Femur (tissue), 1 donor: Measurements from ENCODE around the gene ZSCAN1.
A peak's percentile ranks its signal among the peaks of the same experiment; 100 is the strongest.
"Not testable (repeated sequence)": the region's sequence is repeated elsewhere in the genome, so short reads cannot be mapped to it uniquely, and the experiment has no call there.

Experiments
- DNase-seq: peaks from one replicate; pipeline ENCODE4 v3.0.0-alpha.2; 2017

Gene ZSCAN1

DNA sequence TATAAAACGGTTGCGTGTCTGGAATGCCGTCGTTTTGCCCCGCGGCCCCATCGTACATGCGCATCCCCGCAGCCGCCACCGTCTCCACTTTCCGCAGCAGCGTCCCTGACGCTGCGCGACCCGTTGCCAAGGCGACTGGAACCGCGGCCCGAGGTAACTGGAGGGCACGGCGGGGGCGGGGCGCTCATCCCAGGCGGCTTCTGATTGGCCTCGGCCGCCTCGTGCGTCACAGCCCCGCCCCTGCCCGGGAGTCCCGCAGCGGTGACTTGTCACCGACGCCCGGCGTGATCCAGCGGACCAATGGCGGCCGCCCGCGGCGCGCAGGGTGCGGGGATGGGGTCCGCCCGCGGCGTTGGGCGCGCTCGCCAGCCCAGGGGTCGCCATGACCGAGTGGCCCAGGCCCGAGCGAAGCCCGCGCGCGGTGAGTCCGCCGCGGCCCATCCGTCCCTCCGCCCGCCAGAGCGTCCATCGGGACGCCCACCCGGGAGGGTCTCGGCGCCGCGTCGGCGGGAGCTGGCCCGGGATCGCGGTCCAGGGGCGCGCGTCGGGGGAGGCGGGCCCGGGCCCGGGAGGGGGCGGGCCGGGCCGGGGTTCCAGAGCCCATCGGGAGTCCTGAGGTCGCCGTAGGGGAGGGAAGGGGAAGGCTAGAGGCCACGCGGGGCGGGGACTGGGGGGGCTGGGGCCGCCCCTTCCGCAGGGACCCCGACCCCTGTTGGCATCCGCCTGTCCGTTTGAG is at the start of gene ZSCAN1:
ZSCAN1 (plus strand) TSS at position 285 of the 736 bp plus-strand sequence. CDS start 3,812 bp downstream, outside the sequence.
- DNase-seq = peak; percentile 96

GRCh38 chr19:57992841-57993240 is 41.0 kb upstream of the ZSCAN1 start:
- no peak for DNase-seq

DNA sequence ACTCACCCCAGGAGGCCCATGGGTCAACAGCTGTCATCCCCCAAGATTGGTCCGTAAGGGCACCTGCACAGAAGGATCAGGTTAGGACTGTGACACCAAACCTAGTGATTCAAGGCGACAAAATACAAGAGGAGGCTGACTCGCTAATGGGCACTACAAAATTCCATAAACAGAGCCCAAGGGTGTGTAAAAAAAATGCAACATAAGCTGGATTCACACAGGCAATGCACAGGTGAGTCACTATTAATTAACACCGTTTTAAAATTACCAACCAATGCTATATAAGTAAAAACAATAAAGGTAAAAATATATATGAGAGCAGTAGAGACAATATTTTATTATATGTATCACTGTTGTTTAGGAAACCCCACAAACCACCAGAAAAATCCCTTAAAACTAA is 33.1 kb upstream of the ZSCAN1 start:
- DNase-seq = no peak

- peak; percentile 33 for DNase-seq
Measured at GRCh38 chr19:58001895-58002369, 31.9 kb upstream of the ZSCAN1 start.

DNA sequence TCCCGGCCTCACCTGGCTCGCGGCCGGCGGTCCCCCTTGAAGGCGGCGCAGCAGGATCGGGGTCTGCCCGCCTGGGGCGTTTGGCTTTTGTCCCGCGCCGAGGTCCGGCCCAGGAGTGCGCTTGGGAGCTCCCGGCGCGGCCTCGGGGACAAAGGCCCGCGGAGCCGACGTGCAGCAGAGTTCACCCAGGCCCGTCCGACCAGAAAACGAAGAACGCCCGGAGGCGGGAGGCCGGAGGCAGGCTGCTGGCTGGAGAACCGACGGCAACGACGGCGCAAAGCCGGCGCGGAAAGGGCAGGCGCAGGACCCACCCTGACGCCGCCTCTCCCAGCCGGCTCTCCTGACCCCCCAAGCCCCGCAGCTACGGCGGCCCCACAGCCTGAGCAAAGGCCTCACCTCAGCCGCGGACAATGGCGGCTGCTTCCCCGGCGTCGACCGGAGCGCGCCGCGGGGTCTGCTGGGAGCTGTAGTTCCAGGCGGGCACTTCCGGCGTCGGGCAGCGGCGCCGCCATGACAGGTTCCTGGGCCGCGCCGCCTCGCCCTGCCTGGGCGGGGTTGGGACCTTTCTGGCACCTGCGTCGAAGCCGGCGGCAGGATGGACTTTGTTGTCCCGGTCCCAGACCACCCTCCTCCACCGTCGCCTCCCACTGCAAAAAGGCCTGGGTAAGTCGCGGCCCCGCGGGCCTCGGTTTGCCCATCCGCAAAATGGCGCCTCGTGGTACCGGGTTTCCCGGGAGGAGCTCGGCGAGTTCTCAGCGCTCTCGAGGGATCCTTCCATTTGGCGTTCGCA is 31.2 kb upstream of the ZSCAN1 start, which contains the start of gene ZNF606:
ZNF606 (minus strand) TSS at position 437 of the 790 bp plus-strand sequence. CDS start 1,501 bp downstream, outside the sequence.
- DNase-seq = peak; percentile 94

GRCh38 chr19:58003174-58003828 is 30.5 kb upstream of the ZSCAN1 start:
- DNase-seq = no peak

DNA sequence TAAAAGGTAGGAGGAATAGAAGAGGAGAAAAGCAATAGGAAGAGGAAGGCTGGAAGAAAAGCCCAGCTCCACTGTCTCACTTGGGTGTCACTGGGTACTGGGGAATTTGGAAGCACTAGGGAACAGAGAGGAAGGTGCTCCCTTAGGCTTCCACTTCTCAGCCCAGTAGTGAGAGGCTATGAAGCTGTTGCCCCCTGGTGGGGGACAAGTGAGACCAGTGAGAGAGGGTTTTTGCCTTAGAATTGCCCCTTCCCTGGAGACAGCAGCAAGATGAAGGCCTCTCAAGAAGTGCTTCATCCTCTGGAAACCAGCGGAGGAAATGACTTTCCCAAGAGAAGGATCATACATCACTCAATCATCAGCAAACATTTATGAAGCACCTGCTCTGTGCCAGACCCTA is 26.5 kb upstream of the ZSCAN1 start:
- DNase-seq = no peak

DNA sequence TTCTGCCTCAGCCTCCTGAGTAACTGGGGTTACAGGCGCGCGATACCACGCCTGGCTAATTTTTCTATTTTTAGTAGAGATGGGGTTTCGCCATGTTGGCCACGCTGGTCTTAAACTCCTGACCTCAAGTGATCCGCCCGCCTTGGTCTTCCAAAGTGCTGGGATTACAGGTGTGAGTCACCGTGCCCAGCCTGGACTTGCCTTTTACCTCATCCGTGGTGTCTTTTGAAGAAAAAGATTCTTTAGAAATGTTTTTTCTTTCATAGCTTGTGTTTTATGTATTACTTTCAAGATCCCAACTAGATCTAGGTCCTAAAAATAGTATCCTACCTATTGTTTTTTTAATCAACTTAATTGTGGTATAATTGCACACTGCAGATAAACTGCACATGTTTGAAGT is 24.9 kb upstream of the ZSCAN1 start:
- not testable (repeated sequence) for DNase-seq

GRCh38 chr19:58009301-58009665 is 24.5 kb upstream of the ZSCAN1 start:
- no peak for DNase-seq

DNA sequence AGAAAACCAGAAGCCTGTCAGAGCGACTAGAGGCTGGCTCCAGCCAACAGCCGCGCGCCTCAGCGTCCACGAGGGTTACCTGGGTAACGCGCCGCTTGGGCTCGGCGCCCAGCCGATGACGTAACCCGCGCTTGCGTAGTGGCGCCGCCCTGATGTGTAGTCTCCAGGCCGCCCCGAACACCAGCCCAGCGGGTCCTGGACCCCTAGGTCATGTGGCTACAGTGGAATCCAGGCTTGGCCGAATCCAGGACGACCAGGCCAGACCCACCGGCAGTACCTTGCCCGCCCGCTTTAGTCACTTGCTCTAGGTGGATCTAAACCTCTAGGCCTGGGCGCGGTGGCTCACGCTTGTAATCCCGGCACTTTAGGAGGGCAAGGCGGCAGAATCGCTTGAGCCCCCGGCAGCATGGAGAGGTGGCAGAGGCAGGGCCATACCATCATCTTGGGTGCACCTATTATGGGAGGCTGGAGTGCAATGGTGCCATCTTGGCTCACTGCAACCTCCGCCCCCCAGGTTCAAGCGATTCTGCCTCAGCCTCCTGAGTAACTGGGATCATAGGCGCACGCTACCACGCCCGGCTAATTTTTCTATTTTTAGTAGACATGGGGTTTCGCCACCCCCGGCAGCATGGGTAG is 24.0 kb upstream of the ZSCAN1 start:
- peak; percentile 93 for DNase-seq

GRCh38 chr19:58010507-58010906 is 23.3 kb upstream of the ZSCAN1 start:
- no peak for DNase-seq

DNA sequence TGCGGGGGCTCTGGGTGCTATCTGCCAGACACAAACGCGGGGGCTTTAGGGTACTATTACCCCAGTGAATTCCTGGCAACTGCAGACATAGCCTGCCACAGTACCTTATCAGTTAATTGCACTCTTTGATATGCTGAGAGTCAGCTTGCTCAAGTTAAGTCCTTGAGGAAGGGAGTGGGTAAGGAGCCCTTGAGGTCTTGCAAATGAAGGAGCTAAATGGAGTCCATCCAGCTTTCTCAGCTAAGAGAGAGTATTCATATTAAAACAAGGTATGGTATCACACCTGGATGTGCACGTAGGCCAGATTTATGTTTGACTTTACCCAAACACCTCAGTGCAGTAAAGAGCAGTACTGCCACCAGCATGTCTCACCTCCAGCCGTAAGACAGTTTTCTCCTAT is 19.7 kb upstream of the ZSCAN1 start:
- DNase-seq = no peak

GRCh38 chr19:58020129-58020528 is 13.7 kb upstream of the ZSCAN1 start:
- no peak for DNase-seq

DNA sequence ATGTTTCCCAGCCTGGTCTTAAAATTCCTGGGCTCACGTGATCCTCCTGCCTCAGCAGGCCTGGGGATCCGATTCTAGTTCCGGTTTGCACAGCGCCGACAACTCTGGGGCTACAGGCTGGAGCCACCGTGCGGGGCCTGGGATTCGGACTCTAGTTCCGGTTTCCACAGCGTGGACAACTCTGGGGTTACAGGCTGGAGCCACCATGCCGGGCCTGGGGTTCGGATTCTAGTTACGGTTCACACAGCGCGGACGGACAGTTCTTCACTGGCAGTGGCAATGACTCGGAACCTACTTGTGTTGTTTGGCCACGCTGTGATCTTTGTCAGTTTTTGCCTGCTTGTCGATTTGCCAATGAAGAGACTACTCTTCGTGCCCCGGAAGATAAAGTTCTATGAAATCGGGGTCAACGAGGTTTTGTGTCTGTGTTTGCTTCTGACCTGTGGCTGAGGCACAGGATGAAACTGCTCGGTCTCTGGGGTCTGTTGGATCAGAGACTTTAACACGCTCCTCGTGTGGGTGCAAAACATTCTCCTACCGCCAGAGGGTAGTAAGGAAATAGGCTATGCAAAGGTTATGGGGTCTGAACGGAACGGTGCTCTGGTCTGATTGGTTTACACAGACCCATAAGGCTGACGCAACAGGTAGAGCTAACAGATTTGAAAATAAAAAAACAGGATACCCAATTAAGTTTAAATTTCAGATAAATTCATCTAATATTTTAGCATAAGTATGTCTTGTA is 12.1 kb upstream of the ZSCAN1 start:
- DNase-seq = peak; percentile 81

DNA sequence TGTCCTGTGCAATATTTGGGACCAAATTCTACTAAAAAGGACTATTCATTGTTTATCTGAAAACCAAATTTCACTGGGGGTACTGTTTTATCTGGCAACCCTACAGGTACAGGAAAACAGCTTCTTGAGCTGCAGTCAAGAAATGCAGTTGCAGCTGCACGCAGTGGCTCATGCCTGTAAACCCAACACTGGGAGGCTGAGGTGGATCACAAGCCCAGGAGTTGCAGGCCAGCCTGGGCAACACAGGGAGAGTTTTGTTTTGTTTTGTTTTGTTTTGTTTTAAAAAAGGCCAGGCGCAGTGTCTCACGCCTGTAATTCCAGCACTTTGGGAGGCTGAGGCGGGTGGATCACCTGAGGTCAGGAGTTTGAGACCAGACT is 11.6 kb upstream of the ZSCAN1 start:
- DNase-seq = no peak

GRCh38 chr19:58024661-58025060 is 9.2 kb upstream of the ZSCAN1 start:
- no peak for DNase-seq

DNA sequence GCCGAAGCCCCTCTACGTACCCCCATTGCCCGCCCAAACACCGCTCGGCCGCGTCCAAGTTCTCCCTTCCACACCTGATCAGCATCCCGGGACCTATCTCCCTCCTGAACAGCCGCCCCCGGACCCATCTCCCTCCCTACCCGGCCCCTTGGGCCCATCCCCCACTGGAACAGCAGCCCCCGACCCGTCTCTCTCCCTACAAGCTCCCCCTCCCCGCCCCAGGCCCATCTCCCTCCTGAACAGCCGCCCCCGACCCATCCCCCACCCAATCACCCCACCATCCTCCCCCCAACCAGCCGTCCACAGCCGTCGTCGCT is 610 bp downstream of the ZSCAN1 start:
- no peak for DNase-seq

GRCh38 chr19:58035863-58036262 is 2.0 kb downstream of the ZSCAN1 start:
- DNase-seq = no peak

- peak; percentile 50 for DNase-seq
Measured at GRCh38 chr19:58037927-58038687, 4.3 kb downstream of the ZSCAN1 start.

DNA sequence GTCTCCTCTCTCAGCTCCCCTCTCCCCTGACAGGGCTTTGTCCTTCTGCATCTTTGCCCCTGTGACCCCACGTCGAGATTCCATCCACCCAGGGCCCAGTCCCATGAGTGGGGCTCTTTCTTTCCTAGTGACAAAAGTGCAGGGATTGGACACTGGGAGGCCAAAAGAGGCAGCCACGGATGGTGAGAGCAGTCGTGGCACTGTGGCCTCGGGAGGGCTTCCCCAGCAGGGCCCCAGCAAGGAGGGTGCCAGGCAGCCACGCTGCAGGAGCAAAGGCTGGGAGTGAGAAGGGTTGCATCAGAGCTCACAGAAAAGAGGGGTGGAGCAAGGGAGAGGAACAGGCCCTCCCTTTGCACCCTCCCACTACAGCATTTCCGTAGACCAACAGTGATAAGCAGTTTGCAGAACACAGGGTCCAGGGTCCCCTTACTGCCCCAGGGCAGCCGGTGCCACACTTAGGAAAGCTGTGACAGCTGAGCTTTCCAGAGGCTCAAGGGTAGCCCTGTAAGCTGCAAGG is 4.9 kb downstream of the ZSCAN1 start:
- no peak for DNase-seq

DNA sequence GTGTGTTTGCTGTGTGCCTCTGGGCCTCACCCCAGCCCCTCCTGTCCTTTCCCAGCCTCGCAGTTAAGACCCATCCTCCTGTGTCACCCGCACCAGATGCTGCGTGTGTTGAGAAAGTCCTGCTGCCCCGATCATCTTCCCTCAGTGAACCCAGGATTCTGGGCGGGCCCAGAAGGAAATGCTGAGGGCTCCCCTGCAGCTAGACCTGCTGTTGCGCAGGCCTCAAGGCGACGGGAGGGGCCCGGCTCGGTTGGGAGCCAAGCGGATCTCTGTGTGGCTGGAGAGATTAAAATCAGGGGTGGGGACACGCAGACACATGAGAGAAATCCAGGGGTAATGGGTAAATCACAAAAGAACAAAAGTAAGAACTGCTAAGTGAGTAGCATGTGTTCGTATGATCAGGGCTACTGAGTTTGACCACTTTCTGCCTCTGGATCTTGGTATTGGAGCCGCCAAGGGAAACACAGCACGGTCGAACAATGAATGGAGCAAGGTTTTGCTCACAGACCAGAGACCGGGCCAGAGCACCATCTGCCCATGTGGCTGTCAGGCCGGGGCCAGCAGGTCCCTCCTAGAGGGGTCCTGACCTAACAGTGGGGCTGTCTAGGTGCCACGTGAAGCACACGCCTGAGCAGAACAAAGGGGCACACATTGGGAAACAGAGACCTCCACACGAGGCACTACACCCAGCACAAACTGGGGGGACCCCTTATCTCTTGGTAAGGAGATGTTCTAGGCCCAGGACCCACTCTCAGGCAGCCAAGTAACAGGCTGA is 7.1 kb downstream of the ZSCAN1 start:
- DNase-seq = no peak
